Measurements from ENCODE around the gene FRMD4A.

DNA sequence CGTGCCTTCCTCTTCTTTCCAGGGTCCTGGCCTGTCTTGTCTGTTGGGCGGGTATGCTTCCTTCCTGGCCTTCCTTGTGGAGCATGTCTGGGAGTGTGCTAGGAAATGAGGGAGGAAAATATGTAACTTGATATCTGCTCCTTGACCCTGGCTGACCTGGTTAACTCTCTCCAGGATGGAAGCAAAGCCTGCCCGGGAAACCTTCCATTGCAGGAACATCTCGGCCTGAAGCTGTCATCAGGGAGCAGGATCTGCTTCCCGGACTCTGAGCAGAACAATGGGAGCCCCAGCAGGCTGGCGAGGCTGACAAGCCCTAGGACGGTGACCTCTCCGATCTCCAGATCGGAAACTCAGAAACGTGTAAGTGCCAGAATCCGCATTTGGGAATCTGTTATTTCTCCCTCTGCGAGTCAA is 340.3 kb downstream of the FRMD4A start:
- TF ChIP-seq, protein P1, sequence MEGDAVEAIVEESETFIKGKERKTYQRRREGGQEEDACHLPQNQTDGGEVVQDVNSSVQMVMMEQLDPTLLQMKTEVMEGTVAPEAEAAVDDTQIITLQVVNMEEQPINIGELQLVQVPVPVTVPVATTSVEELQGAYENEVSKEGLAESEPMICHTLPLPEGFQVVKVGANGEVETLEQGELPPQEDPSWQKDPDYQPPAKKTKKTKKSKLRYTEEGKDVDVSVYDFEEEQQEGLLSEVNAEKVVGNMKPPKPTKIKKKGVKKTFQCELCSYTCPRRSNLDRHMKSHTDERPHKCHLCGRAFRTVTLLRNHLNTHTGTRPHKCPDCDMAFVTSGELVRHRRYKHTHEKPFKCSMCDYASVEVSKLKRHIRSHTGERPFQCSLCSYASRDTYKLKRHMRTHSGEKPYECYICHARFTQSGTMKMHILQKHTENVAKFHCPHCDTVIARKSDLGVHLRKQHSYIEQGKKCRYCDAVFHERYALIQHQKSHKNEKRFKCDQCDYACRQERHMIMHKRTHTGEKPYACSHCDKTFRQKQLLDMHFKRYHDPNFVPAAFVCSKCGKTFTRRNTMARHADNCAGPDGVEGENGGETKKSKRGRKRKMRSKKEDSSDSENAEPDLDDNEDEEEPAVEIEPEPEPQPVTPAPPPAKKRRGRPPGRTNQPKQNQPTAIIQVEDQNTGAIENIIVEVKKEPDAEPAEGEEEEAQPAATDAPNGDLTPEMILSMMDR (IDR thresholded peaks at IDR 0.05), result no peak
- no peak for TF ChIP-seq POLR2A (IDR thresholded peaks at IDR 0.05)

Measured in testis (tissue), 2 donors.